CD4-positive, alpha-beta T cell treated with Interleukin-17A for 4 hours (primary cell): ENCODE measurements around the gene C1orf87.

ENCODE experiments used
- DNase-seq: peaks from one replicate; pipeline ENCODE4 v3.0.0-alpha.2; 2020; ENCODE audit warnings: mixed read lengths

The C1orf87 gene, protein sequence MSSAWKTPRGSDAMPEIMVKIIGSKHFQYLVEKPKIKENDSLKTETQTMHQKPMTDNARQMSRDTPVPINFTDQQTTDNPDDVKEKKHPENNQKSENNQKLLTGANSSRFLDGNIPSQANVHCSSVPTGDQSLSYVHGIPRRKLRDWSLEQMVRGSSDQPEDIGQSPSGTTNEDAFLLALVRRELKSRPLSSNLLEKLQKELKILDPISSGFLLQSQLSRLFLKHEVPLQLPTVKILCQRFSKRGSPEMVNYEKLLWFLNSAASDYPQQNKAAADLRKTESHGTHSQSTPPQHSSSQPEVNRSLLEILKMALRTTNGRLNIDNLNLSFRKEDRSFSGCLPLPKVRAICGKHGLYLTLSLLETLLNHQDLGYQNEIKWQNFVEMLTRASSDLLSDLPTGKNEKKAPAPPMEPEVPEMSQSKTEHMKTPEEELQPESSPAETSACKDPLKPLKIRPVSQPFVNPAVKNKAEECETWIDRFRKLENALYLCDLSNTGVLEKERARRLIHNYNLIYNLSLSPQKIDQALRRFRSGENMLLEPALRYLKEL

DNA sequence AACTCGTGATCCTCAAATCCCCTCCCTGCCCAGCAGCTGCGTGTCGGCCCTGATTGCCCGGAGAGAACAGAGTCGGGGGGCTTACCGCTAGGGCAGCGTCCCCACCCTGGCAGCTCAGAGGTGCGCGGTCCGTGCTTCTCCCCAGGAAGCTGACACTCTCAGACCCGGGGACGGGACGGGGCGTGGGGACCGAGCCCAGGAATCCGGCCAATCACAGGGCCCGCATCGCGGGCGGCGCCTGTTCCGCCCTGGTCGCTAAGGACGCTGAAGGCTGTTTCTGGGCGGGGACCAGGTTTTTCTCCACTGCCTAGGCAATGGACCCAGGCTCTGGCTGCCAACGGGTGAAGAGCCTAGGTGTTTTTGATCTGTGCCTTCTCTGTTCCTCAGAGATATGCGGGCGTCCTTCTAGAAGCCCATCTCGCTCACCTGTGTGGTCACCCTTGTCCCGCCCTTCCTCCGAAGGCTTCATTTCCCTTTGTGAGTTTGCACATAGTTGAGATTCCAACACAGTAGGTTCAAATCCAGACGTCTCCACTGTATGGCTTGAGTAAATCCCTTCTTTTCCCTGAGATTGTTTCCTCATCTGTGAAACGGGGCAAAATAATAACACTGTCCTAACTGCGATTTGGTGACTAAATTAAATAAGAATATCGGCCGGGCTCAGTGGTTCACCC, at the start of gene C1orf87:
TSS of gene C1orf87 (minus strand) at position 166 of the 674 bp plus-strand sequence. CDS start 1,127 bp downstream, outside the sequence.
- DNase-seq, result no peak

DNA sequence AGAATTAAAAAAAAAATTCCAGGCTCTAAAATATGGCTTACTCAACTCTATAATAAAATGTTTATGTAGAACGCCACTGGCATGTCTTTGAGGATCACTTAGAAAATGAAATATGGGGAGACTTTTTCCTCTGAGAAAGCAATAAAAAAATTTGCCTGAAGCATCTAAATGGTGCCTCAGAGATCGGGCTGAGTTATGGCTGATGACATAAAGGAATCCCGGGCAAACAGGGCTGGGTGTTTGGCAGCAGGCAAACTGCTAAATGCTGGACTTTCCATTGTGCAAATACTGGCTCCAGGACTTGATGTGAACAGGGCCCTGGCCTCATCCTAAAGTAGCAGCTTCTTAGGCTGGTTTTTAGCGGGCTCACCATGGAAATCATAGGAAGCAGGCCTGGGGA, 44.5 kb upstream of the C1orf87 start:
- DNase-seq, result no peak

GRCh38 chr1:60114745-60115318, 41.3 kb upstream of the C1orf87 start:
- DNase-seq, result no peak

- DNase-seq, result no peak
Observed at GRCh38 chr1:60113596-60113995, 40.0 kb upstream of the C1orf87 start.

GRCh38 chr1:60113028-60113427, 39.5 kb upstream of the C1orf87 start:
- DNase-seq, result no peak

- no peak for DNase-seq
Observed at GRCh38 chr1:60111716-60112115, 38.1 kb upstream of the C1orf87 start.

DNA sequence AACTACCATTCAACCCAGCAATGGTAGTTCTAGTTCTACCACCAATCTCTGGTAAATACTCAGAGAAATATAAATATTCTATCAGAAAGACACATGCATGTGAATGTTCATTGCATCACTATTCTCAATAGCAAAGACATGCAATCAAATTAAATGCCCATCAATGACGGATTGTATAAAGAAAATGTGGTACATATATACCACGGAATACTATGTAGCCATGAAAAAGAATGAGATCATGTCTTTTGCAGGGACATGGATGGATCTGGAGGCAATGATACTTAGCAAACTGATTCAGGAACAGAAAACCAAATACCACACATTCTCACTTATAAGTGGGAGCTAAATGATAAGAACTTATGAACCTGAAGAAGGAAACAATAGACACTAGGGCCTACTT, 37.5 kb upstream of the C1orf87 start:
- DNase-seq, result no peak

- no peak for DNase-seq
Observed at GRCh38 chr1:60108196-60108595, 34.6 kb upstream of the C1orf87 start.

DNA sequence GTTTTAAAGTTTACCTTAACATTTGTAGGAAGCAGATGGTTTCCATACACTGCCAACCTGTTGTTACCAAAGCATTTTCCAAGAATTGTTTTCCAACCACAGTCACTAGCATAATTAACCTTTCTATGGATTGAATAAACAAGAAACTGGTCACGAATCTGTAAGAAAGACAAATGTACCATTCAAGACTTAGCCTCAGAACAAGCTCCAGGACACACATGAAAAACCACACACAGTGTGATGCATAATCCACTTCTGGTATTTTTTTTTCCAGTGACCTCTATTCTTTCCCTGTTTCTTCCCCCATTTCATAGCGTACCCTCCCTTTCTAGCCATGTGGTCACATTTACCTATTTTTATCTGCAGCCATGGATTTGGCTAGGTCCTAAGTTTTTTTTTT, 29.6 kb upstream of the C1orf87 start:
- no peak for DNase-seq

DNA sequence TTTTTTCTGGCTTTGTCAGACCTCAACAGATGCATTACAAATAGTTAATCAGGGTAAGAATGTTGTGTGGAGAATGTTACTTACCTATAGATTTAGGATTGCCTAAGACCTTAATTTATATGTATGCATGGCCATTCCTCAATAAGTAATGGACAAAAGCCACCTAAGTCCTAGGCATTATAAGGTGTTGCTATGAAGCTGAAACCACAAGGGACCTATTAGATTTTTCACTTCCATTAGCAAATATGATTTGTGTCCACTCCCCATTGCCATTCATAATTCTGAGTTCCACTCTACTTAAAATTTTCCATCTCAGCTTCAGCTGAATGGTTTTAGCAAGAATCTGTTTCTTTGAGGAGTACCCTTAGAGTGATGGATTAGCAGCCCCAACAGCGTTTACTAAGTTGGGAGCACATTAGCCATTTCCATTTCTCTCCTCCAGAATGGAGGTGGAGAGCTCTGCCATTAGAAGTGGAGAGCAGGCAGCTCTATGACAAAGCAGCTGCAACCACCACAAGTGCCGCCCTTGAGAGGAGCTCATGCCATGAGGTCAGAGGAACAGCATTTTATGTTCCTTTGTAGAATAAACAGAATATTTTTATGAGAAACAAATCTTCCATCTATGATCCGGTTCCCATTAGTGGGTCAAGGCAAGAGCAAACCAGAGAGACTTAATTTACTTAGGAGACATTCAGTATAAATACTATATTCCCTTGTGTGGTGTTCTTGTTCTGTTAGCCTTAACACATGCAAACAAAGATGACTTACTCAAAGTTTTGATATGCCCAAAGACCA, 28.9 kb upstream of the C1orf87 start:
- DNase-seq, result no peak

DNA sequence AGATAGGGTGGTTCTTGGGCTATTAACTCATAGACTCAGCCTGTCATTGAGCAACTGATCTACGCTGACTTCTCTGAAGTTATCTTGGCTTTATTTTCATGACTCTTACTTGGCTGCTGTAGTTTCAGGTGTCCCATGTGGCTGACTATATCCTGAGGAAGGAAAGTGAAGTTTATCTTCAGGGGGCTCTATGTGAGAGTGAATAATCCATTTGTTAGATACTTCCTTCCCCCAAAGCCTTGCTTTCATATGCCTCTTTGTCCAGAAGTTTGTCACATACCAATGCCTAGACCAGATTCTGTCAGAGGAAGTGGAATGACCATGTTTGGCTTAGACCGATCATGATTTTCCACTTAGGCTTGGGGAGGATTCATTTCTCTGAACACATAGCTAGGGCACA, 27.9 kb upstream of the C1orf87 start:
- DNase-seq, result no peak

- no peak for DNase-seq
Observed at GRCh38 chr1:60091195-60091715, 17.7 kb upstream of the C1orf87 start.

- DNase-seq, result no peak
Observed at GRCh38 chr1:60090655-60091054, 17.1 kb upstream of the C1orf87 start.

GRCh38 chr1:60088620-60089155, 15.1 kb upstream of the C1orf87 start:
- no peak for DNase-seq

- no peak for DNase-seq
Observed at GRCh38 chr1:60087681-60088080, 14.1 kb upstream of the C1orf87 start.

GRCh38 chr1:60078182-60078581, 4.6 kb upstream of the C1orf87 start:
- DNase-seq, result no peak

- no peak for DNase-seq
Observed at GRCh38 chr1:60071296-60071695, 2.3 kb downstream of the C1orf87 start.

DNA sequence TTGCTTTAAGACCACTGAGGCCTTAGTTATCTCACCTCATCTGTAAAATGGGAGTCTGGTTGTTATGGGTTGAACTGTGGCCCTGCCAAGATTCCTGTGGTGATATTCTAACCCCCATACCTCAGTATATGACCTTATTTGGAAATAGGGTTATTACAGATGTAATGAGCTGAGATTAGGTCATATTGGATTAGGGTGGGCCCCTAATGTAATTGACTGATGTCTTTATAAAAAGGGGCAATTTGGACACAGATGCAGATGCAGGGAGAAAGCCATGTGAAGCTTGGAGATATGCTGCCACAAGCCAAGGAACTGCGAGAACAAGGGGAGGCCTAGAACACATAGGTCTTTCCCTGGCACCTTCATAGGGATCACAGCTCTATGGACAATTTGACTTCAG, 3.9 kb downstream of the C1orf87 start:
- DNase-seq, result no peak

- no peak for DNase-seq
Observed at GRCh38 chr1:60068393-60069045, 5.1 kb downstream of the C1orf87 start.

GRCh38 chr1:60066001-60066400, 7.6 kb downstream of the C1orf87 start:
- no peak for DNase-seq

GRCh38 chr1:60065199-60065598, 8.4 kb downstream of the C1orf87 start:
- DNase-seq, result no peak

DNA sequence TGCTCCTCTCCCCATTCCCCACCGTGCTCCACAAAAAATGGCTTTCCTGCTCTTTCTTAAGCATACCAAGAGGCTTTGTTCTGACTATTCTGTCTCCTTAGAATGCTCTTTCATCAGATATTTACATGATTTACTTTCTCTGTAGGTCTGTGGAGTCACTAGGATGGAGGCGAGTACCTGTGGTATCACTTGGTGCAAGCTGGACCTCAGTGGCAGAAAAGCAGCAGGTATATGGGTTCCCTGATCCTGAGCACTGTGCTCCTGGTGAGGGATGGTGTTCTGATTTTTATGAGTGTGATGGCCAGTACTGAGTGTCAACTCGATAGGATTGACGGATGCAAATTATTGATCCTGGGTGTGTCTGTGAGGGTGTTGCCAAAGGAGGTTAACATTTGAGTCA, 10.0 kb downstream of the C1orf87 start:
- DNase-seq, result no peak
